HG03521 (cell line): ENCODE results near the gene PGM2L1.
"Not testable (repeated sequence)": the region's sequence is repeated elsewhere in the genome, so short reads cannot be mapped to it uniquely, and the experiment has no call there.

Experiments
- ATAC-seq: cut with Tn5 transposase; IDR thresholded peaks from one replicate; pipeline ENCODE4 v1.9.1; 2021; ENCODE audit warnings: mild to moderate bottlenecking, moderate library complexity; ENCODE audit not compliant: unreplicated experiment

Gene PGM2L1

DNA sequence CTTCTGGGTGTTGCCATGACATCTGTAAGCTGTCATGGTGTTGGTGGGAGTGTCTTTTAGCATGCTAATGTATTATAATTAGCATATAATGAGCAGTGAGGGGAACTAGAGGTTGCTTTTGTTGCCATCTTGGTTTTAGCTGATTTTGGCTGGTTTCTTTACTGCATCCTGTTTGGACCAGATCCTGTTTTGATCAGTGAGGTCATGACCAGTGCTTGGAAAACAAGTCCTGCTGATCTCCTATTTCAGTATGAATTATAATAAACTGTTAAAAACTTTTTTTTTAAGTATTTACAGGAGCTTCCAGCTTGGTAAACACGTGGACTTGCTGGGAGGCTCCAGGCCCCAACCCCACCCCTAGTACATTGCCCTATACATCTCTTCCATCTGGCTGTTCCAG, 56.3 kb downstream of the PGM2L1 start:
- ATAC-seq = no peak

DNA sequence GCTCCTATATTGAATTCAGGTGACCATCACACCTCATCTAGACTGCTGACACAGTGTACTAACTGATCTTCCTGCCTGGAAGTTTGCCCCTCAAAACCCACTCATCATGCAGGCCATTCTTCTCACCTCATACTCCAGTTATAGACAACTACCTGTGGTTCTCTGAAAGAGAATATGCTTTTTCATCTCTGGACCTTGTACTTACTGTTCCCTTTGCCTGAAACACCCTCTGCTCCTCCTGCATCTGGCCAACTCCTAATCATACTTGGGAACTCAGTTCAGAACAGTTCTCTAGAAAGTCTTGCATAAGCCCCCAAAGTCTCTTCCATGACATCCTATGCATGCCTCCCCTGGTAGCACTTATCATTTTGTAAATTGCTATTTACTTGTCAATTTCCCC, 58.6 kb downstream of the PGM2L1 start:
- ATAC-seq = no peak

DNA sequence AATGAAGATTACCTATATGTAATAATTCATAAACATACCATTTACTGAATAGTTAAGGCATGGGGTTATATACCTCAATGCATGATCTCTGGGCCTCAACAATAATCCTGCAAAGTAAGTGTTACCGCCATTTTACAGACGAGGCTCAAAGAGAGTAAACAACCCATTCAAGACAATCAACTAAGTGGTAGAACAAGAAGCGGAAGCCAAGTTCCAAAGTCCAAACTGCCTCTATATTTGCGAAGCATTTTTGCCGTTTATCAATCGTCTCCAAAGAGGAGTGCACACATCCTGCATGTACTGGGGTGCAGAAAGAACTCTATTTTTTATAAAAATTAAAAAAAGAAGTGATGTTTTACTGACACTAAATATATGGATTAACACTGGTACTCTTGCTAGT, 59.3 kb downstream of the PGM2L1 start:
- no peak for ATAC-seq

DNA sequence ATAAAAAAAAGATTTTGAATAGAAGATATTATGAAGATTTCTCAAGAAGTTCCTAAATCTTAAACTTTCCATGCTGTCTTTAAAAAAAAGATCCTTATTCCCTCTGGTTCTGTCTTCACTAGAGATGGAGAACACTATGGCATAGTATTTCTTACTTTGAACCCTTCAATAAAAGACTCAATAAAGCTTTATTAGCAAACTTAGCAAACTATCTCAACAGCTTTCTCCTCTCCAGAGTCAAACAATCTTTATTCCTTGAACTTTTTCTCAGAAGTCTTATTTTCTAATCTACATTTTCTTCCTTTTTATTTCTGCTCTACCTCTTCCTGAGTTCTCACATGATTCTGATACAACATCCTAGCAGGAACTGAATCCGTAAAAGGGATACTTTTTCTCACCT, 65.0 kb downstream of the PGM2L1 start:
- no peak for ATAC-seq

DNA sequence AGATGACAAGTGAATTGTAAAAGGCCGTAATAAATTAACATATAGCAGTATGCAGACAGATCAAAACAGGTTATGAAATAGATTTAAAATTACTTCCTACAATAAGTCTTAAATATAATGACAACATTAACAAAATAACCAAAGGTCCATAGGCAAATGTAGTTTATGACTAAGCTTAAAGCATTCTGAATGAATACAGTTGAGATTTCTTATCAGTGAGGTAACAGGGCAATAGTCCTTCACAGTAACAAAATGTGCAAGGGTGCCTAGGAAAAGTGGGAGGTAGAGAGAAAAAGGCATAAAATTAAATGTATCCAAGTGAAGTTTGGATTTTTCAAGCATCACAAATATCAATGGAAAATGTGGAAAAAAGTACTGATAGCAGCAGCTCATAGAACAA, 65.9 kb downstream of the PGM2L1 start:
- no peak for ATAC-seq

DNA sequence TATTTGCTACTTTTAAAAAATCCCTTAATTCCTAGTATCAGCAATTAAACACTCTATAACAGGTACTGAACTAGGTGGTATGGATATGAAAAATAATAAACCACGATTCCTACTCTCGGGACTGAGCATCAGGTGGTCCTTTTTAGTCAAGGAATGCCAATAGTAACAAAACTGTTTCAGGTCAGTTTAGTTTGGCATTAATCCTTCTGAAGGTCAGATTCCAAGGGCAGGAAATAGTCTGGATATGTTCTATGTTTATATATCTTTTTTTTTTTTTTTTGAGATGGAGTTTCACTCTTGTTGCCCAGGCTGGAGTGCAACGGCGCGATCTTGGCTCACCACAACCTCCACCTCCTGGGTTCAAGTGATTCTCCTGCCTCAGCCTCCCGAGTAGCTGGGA, 67.2 kb downstream of the PGM2L1 start:
- not testable (repeated sequence) for ATAC-seq

DNA sequence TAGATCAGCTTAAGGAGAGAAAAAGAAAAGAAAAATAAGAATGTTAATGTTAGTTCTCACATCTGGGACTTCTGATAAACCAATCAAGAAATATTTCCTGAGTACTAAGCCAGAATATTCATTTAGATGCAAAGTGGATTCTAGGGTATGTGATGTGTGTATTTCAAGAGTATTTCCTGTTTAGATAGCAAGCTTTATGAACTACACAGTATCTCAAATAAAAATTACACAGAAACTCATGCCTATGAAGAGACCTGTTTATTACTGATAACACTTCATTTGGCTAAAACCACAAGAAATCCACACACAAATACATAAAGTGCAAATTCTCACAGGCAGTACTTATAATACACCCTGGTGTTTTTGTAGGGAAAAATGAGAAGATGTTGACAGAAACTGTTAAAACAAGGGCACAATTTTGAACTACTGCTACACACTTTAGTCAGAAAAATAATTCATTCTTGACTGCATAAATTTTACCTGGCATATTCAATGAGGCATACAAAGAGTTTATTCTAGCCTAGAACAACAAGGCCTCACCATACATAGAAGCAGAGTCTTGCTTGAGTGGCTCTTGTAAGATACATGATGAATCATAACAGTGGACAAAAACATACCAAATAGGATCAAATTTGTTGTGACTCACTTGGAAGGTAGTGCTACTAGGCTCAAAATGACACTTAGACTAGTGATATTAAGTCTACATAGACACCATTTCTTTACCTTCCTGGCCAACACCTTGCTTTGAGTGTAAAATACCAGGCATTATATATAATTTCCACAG, 68.0 kb downstream of the PGM2L1 start:
- ATAC-seq = no peak

DNA sequence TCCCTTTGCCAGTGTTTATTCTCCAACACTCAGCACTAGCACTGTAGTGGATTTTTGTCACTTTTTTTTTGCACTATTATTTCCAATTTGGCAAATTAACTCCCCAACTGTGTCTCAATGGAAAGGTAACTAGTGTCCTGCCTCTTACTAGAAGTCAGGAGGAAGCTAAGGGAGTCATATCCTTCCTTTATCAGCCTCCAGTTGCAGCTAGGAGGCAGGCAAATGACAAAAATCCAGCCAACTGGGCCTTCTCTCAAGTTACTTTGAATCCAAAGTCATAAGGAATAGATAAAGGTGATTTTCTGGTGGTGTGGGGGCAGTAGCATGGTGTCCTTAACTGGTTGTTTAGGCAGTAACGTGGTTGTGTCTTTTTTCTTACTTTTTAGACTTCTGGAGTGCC, 71.2 kb downstream of the PGM2L1 start:
- no peak for ATAC-seq

DNA sequence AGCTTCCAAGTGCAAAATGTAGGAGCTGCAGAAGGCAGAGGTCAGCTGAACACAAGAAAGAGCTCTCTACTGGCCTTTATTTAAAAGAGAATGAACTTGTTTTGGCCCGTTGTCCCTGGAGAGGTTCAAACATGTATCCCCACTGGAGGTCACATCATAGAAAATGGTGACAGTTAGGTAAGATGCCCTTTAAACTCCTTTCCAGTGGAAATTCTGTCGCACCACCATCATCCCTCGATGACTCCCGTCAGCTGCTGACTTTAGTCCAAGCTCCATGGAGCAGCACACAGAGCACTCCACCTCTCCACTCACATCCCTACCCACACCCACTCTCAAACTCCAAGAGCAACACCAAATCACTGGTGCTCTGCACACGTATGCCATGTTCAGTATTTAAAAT, 71.6 kb downstream of the PGM2L1 start:
- no peak for ATAC-seq

DNA sequence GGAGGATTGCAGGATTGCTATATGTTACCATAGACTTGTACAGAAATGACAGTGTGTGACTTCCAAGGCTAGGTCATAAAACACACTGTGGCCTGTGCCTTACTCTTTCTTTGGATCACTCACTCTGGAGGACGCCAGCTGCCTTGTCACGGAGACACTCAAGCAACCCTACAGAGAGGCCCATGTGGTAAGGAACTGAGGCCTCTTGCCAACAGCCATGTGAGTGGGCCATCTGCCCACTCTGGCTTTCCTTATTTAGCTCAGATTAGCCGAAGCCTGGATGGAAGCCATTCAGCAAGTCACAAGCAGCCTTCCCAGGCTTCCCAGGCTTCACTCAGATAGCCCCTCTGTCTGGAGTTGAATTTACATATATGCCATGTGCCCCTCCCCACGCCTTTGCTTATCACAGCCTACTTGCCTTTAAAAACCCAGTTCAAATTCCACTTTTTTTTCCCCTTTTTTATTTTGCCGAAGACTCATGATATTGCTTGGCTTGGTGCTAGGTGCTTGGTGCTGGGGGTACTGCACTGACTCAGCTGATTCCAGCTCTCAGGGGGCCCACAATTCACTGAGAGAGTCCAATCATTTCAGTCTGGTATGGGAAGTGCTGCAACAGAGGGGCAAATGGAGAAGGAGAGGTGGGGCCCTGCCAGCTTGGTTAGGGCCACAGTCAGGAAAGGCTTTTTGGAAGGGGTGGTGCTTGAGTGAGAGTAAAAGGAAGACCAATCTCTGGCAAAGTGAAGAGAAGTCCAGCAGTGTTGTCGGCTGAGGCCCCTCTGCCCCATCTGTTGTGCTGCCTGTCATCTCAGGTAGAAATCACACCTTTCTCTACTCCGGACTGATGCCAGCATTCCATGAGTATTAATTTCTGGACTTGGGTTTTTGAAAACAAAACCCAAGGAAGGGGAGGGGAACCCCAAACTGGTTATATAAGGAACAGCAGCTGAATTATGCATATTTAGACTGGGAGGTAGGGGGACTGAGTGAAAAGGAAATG, 72.3 kb downstream of the PGM2L1 start:
- no peak for ATAC-seq

DNA sequence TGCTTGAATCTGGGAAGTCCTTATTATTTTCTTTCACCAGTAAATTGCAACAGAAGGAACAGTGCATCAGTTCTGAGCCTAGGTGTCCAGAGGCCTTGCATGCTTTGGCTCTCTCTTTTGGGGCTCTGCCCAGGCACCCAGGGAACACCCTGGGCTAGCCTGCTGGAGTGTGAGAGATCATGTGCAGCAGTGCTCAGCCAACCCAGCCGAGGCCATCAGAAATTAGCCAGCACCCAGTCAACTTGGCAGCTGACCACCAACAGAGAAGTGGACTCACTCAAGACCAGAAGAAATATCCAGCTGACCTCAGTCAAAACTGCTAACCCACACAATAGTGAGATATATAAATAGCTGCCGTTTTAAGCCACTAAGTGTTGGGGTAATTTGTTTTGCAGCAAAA, 75.6 kb downstream of the PGM2L1 start:
- no peak for ATAC-seq

DNA sequence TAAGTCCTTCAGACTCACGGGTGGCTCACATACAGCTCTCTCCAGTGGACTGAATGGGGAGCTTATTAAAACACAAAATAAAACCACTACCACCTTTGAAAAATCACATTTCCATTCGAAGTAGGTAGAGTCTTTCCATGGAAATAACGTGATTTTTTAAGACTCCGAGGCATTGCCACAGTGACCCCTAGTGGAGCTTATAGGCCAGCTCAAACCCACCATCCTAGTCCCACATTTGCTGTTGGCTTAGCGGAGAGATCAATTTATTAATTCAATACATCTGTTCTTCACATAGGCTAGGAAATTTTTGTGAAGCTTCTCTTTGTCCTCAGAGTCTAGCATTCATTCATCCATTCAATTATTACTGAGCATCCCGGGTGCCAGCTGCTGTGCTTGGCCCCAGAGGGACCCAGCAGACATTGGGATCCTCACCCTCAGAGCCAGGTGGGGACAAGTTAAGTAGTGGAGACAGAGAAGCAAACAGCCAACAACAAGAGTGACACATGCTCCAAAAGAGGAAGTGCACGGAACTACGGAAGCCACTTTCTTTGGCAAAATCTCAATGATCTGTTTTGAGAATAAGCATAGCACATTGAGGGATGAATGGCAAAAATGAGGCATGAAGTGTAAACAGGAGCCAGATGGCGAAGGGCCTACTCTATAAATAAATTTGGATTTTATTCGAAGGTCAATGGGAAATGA, 76.6 kb downstream of the PGM2L1 start:
- no peak for ATAC-seq

DNA sequence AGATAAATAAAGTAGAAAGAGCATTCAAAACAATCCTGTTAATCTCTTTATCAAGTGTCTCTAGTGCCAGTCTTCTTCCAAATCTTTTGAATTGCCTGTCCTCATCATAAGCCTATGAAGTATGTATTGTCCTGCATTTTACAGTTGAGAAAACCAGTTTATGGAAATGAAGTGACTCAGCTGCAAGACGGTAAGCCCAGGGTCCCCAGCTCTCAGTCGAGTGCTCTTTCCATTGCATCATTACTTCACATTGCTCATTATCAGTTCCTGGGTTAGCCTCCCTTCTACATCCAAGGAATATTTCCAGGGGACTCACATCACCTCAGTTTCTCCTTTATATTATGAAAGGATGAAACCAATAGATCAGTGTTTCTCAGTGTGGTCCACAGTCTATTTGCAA, 77.7 kb downstream of the PGM2L1 start:
- ATAC-seq = no peak

DNA sequence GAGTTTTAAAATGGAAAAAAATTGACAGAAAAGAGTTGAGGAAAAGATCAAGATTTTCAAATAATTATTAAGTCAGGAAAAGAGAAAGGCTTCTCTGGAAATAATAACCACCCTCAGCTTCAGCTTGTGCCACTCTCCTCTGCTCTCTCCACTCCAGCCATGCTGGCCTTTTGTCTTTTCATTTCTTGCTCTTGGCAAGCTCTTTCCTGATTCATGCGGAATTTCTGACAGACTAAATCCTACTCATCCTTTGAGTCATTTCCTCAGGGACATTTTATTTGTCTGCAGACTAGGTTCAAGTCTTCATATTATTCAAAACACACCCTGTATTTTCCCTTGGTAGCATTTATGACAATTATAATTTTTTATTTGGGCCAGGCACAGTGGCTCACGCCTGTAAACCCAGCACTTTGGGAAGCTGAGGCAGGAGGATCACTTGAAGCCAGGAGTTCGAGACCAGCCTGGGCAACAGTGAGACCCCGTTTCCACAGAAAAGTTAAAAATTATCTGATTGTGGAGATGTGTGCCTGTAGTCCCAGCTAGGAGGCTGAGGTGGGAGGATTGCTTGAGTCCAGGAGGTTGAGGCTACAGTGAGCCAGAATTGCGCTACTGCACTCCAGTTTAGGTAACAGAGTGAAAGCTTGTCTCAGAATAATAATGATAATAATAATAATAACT, 79.0 kb downstream of the PGM2L1 start:
- ATAC-seq = no peak

DNA sequence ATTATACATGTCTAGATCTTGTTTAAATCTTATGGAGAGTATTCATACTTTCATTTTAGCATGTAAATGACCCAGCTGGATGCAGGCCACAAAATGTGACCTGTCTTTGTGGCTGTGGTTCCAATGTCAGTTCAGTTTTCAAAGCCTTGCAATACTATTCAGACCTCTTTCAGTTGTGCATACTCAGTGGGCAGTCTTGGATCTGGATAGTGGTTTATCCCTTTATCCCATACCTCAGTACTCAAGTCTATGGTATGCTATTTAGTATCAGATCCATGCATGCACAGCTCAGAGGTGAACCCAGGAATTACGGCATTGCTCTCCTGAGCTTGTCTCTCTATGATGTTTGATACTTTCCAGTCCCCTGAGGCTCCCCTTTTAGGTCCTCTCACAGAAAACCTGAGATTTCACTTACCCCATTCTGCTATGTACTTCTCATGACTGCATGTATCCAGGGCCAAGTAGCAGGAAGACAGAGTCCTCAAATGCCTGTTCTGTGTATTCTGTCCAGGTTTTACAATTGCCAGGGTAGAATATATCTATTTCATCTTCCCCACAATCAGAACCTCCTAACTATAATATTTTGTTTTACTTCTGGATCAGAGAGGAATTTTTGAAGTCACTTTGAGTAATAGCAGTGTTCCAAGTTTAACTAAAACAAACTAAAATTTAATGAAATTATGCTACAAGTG, 79.8 kb downstream of the PGM2L1 start:
- no peak for ATAC-seq

DNA sequence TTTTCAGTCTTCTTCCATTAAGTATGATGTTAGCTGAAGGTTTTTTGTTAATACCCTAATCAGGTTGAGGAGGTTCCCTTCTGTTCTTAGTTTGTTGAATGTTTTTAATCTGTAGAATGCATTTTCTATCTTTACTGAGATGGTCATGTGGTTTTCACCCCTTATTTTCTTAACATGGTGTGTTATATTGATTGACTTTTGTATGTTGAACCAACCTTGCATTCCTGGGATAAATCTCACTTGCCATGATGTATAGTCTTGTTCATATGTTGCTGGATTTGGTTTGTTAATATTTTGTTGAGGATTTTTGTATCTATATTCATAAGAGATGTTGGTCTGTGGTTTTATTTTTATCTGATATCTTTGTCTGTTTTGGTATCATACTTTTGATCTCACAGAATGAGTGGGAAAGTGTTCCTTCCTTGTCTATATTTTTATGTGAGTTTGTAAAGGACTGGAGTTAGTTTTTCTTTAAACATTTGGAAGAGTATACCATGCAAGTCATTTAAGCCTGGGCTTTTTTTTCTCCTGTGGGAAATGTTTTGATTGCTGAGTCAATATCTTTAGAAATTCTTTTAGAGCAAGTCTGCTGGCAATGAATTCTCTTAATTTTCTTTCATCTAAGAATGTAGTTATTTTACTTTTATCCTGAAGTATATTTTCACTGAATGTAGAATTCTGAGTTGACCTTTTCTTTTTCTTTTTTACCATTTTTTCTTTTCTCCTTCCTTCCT, 81.3 kb downstream of the PGM2L1 start:
- no peak for ATAC-seq

DNA sequence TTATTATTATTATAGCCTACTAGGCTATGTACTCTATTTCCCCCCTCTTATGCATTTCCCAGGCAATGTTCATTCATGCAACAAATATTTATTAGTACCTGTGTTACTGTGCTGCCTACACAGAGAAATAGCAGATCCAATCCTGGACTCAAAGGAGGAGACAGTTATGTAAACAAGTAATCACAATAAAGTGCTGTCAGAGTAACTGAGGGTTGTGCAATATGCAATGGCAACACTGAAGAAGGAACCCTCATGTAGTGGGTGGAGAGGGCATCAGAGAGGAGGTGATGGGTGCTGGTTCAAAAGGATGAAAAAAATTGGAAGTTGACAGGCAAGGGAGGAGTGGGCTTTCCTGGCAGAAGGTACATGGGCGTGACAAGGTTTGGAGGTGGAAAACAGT, 85.9 kb downstream of the PGM2L1 start:
- ATAC-seq = no peak

DNA sequence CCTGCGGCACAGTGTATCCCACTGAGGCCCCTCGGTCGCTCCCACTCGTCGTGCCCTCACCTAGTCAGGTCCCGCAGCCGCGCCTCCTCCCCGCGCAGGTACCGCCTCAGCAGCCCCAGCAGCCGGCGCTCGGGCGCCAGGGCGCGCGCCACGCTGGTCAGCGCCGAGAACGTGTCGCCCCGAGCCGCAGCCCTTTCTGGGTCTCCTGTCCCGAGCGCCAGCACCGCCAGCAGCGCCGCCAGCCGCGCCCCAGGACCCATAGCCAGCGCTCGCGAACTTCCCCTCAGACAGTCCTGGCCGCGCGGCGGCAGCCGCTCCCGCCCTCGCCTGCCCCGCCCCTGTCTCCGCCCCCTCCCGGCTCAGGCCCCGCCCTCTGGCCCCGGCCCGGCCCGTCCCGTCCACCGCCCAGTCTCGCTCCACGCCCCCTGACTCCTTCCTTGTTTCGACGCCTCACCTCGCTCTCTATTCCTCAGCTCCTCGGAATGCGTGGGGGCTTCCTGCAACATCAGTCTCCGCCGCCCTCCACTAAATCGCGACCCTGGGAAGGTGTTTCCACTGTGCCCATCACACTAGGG, 86.8 kb downstream of the PGM2L1 start, which contains the start of gene P4HA3:
Gene P4HA3, minus strand, starts transcription at position 289 of the 575 bp plus-strand sequence. Its CDS starts 29 bp downstream, at position 260.
- no peak for ATAC-seq

DNA sequence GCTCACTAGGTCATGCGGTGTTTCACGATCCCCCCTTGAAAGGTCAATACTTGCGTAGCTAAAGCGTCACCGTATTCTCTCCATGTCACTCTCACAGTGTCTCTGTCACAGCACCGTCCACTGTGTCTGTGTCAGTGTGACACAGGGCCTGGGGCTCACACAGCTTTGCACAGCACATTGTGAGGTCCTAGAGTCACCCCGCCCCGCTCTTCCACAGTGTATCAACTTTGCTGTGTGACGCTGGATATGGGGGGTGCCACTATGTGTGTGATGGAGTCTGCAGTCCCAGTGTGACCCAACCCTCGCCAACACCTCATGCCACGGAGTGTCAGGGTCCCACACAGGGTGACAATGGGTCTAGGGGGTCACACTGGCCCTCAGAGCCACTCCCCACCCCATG, 87.4 kb downstream of the PGM2L1 start:
- ATAC-seq = no peak
